ENCODE data around the gene FLRT2.

Gene FLRT2

GRCh38 chr14:85576218-85576617, 46.3 kb downstream of the FLRT2 start:
- Histone ChIP-seq H3K27me3 (ENCODE audit: insufficient read depth, low read depth, severe bottlenecking) (no peaks in the 10 kb centered on the region), H3K9me3 (ENCODE audit: severe bottlenecking) (no peaks in the 10 kb centered on the region), H3K36me3 (no peaks in the 10 kb centered on the region), H3K27ac (no peak overlapping the region), H3K4me3 (ENCODE audit: low read depth, low read length) (no peak overlapping the region)
- TF ChIP-seq, protein P1, sequence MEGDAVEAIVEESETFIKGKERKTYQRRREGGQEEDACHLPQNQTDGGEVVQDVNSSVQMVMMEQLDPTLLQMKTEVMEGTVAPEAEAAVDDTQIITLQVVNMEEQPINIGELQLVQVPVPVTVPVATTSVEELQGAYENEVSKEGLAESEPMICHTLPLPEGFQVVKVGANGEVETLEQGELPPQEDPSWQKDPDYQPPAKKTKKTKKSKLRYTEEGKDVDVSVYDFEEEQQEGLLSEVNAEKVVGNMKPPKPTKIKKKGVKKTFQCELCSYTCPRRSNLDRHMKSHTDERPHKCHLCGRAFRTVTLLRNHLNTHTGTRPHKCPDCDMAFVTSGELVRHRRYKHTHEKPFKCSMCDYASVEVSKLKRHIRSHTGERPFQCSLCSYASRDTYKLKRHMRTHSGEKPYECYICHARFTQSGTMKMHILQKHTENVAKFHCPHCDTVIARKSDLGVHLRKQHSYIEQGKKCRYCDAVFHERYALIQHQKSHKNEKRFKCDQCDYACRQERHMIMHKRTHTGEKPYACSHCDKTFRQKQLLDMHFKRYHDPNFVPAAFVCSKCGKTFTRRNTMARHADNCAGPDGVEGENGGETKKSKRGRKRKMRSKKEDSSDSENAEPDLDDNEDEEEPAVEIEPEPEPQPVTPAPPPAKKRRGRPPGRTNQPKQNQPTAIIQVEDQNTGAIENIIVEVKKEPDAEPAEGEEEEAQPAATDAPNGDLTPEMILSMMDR (IDR thresholded peaks at IDR 0.05; ENCODE audit: low read depth, low read length): no peak
- DNase-seq: no peak

DNA sequence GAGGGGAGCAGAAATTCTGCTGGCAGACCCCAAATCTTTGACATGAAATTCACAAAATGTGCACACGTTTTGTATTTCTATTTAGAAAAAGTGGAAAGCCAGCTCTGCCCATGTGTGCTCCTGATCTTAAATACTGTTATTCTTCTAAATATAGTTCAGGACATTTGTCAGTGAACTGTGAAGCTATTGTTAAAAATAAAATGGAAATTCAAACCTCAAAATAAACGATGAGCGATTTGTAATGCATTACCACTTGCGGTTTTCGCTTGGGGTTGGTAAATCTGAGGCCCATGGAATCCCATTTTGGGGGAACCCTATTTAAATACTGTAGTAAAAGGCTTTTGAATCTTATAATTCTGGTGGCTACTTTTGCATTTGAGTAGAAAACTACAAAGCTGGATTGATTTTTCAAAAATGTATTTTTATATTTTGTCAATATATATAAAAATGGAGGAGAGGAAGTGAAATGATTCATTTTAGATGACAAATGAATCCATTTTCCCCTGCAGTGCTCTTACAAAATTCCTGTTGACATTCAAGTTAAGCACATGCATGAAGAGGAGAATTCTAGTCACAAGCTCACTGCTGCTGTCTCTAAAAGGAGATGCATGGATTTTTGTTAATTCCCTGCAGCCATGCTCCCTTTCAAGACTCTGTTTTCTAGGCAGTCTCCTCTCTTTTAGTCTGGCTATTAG, 47.1 kb downstream of the FLRT2 start:
- no peak overlapping the region for H3K27ac ChIP-seq
- H3K27me3 ChIP-seq (ENCODE audit: insufficient read depth, low read depth, severe bottlenecking): no peaks in the 10 kb centered on the region
- DNase-seq: no peak
- no peak overlapping the region for H3K4me3 ChIP-seq (ENCODE audit: low read depth, low read length)
- no peaks in the 10 kb centered on the region for H3K36me3 ChIP-seq
- TF ChIP-seq, protein P1 (IDR thresholded peaks at IDR 0.05; ENCODE audit: low read depth, low read length): no peak
- H3K9me3 ChIP-seq (ENCODE audit: severe bottlenecking): no peaks in the 10 kb centered on the region

GRCh38 chr14:85577543-85578114, 47.7 kb downstream of the FLRT2 start:
- Histone ChIP-seq H3K9me3 (ENCODE audit: severe bottlenecking) (no peaks in the 10 kb centered on the region), H3K27ac (no peak overlapping the region), H3K4me3 (ENCODE audit: low read depth, low read length) (no peak overlapping the region), H3K27me3 (ENCODE audit: insufficient read depth, low read depth, severe bottlenecking) (no peaks in the 10 kb centered on the region), H3K36me3 (no peaks in the 10 kb centered on the region)
- DNase-seq: no peak
- TF ChIP-seq, protein P1 (IDR thresholded peaks at IDR 0.05; ENCODE audit: low read depth, low read length): no peak

DNA sequence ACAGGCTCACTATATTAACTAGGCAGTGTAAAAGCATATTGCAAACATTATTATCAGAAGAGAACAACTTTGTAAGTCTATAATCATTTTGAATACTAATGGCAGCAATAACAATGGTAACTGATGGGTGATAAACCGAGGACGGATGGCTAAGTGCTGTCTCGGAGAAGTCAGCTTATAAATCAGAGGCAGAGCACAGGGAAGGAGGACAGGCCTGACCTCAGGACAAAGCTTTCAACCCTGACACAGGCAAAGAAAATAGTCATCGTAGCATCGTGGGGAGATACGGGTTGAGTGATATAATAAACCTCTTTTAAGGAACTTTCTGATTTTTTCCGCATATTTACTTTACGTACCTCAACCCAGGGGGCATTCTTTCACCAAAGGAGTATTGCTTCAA, 48.4 kb downstream of the FLRT2 start:
- TF ChIP-seq, protein P1 (IDR thresholded peaks at IDR 0.05; ENCODE audit: low read depth, low read length): no peak
- Histone ChIP-seq H3K4me3 (ENCODE audit: low read depth, low read length) (no peak overlapping the region), H3K36me3 (no peaks in the 10 kb centered on the region), H3K27ac (no peak overlapping the region), H3K9me3 (ENCODE audit: severe bottlenecking) (no peaks in the 10 kb centered on the region), H3K27me3 (ENCODE audit: insufficient read depth, low read depth, severe bottlenecking) (no peaks in the 10 kb centered on the region)
- no peak for DNase-seq

- no peaks in the 10 kb centered on the region for H3K9me3 ChIP-seq (ENCODE audit: severe bottlenecking)
- TF ChIP-seq, protein P1 (IDR thresholded peaks at IDR 0.05; ENCODE audit: low read depth, low read length): no peak
- DNase-seq: no peak
- H3K4me3 ChIP-seq (ENCODE audit: low read depth, low read length): no peak overlapping the region
- H3K27me3 ChIP-seq (ENCODE audit: insufficient read depth, low read depth, severe bottlenecking): no peaks in the 10 kb centered on the region
- H3K36me3 ChIP-seq: no peaks in the 10 kb centered on the region
- H3K27ac ChIP-seq: no peak overlapping the region
Observed at GRCh38 chr14:85578930-85579329, 49.0 kb downstream of the FLRT2 start.

DNA sequence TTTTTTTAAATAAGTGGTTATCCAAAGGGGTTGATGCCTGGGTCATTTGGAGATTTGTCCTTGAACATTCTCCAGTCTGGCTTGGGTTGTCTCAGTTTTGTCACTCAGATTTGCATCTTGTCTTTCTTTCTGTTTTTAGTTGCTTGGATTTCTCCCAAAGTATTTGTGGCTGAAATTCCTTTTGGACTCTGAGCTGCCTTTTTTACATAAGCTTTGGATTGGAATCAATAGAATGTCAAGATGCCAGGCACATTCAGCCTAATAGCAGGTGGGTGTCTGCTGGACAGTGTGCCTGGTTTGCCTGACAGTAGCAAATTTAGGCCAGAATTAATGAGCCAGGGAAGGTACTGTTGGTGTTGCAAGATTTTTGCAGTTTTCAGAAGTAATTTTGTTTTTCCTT, 50.0 kb downstream of the FLRT2 start:
- DNase-seq: no peak
- H3K27me3 ChIP-seq (ENCODE audit: insufficient read depth, low read depth, severe bottlenecking): no peaks in the 10 kb centered on the region
- H3K9me3 ChIP-seq (ENCODE audit: severe bottlenecking): no peaks in the 10 kb centered on the region
- H3K4me3 ChIP-seq (ENCODE audit: low read depth, low read length): no peak overlapping the region
- no peaks in the 10 kb centered on the region for H3K36me3 ChIP-seq
- no peak overlapping the region for H3K27ac ChIP-seq
- TF ChIP-seq, protein P1 (IDR thresholded peaks at IDR 0.05; ENCODE audit: low read depth, low read length): no peak
